DOHH2 (cell line): ENCODE measurements around the gene PROKR1.

Experiments
- CTCF ChIP-seq: fragments of 200-600 bp; sonication (generic); IDR thresholded peaks from one replicate; pipeline ENCODE4 v1.5.1; 2014; ENCODE audit warnings: antibody characterized with exemption, mild to moderate bottlenecking, low read depth, low read length; ENCODE audit not compliant: poor library complexity, severe bottlenecking
- EZH2phosphoT487 ChIP-seq: fragments of 200-600 bp; sonication (generic); IDR thresholded peaks from 2 replicates; pipeline ENCODE4 v1.6.1; 2017; ENCODE audit warnings: borderline replicate concordance, mild to moderate bottlenecking, antibody characterized with exemption, low read length, moderate library complexity, mixed read lengths

- TF ChIP-seq CTCF, result peak; percentile 14
- no peak for TF ChIP-seq EZH2phosphoT487
Observed at GRCh38 chr2:68669651-68670050, 26.3 kb downstream of the PROKR1 start.
